GM18517 (cell line): ENCODE data around the gene NOTO.

ENCODE experiments used
- ATAC-seq: cut with Tn5 transposase; IDR thresholded peaks from one replicate; pipeline ENCODE4 v1.9.1; 2021; ENCODE audit warnings: mild to moderate bottlenecking, moderate library complexity; ENCODE audit not compliant: unreplicated experiment

Gene NOTO

DNA sequence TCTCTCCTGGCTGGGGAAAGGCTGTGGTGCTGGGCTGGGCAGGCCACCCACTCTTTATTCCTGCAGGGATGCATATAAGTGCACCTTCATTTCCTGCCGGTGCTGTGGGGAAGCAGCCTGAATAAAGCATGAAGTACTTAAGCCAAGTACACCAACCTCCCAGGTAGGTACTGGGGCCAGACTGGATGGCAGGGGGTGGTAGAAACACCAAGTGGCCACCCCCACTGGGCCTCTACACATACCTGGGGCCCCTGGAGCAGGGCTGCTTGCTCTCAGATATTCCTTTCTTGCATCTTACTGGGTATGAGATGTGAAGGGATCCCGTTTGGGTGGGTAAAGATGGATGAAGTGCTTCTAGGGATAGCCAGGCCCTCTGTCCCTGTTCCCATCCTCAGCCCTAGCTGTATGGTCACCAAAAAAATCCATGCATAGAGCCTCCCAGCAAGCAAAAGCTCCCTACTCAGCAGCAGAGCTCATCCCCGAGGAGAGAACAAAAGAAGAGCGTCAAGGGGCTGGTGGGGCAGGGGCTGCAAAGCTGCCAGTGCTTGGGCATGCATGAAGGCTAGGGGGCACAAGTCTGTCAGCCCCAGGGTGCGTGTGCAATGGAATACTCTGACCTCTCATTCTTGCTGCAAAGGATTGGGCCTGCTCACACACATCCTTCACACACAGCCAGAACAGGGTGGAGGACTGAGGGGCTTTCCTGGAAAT, 53.7 kb downstream of the NOTO start:
- no peak for ATAC-seq

DNA sequence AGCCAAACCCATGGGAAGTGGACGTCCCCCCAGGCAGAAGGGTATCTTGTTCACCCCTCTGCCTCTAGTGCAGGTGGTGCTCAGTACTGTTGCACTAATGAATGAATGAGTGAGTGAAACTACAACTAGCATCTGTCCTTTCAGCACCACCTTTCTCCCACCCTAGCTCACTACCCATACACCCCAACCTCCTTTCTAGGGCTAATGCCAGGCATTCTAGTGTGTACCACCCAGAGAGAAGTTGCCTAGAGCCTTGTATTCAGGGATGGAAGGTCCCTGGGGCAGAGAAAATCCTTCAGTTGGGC, 54.2 kb downstream of the NOTO start:
- no peak for ATAC-seq

DNA sequence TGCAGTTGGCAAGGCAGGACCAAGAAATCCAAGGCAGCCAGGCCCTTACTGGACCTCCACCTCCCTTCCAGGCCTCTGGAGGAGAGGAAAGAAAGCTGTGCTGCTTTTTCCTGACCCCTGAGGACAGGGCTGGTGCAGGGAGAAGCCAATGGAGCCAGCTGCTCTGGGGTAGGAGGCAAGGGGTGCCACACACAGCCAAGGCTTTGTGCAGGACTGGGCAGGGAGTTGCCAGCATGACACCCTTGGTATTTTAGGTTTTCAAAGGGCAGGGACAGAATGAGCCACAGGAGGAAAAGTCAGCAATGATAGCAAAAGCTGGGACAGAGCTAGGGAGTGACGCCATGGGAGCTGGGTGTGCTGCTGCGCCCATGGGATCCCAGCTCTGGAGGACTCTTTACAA, 54.6 kb downstream of the NOTO start:
- ATAC-seq = no peak

DNA sequence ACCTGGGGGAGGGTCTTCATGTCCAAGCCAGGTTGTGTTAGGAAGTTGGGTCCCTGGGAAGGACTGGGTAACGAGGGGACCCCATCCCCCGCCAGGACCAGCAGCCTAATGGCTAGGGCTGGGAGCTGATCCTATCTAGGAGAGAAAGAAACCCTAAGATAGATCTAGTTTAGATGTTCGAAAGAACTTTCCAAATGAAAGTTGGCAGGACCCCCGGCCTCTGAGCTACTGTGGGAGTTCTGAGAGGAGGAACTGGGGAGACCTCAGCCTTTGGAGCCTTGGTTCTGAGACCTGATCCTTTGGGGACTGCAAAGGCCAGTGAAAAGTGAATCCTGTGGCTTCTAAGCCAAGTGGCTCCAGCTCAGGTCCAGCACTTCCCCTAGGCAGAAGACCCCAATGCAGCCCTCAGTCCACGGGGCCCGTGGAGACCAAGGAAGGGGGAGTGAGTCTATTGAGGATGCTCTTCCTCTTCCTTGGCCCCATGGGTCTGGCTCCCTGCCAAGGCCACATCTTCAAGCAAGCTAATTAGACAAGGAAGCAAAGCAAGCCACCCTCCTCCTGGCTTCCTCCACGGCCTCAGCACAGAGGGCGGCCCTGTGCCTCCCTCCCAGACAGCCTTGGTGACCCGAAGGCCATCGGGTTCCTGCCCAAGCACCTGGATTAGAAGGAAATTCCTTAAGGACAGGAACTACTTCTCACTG, 55.2 kb downstream of the NOTO start:
- no peak for ATAC-seq

DNA sequence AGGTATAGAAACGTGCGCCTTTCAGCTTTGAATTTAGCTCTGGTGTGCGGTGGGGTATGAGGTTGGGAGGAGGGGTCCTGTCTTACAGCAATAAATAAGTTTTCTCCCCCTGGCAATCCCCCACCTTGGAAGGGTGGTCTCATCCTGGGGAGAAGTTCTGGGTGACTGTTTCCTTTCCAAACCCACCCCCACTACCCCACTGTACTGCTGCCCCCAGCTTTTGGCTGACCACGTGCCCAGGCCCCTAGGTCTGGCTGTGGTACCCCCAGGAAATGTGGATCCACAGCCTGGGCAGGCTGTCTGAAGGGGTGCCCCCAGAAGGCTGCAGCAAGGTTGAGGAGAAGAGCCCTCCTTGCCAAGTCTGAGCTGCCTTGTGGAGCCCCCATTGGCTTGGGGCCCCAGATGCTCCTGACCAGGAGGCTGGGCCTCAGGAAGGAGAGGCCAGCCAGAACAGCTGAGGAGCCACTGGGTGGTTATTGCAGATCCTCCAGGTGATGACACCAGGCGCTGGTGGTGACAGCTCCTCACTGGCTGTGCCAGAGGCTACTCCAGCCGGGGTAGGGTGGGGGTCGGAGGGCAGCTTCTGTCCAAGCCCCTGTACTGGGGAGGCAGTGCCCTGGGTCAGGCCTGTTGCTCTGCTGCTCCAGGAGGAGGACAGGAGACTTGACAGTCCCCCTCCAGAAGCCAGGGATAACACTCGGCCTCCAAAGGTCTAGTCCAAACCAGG, 56.0 kb downstream of the NOTO start:
- ATAC-seq = no peak

DNA sequence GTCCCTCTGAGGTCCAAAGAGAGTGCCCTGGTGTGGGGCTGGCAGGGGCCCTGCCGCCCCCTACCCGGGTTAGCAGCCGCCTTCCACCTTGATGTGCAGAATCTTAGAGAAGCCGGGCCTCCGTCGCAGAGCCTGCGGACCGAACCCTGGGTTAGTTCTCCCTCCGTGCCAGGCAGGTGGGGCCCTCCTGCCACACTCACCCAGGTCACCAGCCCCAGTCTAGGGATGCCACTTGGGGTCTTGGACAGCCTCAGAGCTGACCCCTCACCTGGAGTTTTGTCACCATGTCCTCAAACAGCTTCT, 56.5 kb downstream of the NOTO start:
- ATAC-seq = no peak

DNA sequence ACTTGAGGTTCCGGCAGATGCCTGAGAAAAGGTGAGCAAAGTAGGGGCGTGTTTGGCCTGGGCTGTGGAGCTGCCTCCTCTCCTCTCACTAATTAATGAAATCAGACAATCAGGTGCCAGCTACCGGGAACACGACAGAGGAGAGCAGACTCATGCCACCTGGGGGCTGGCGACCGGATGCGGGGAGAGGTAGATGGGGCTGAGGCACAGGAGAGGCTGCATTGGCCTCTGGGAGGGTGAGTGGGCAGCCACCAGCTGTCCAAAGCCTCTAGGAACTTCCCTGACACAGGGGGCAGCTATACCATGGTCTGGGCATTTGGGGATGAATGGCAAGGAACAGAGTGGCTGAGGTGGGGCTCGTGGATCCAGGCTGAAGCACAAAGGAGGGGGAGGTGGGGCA, 56.9 kb downstream of the NOTO start:
- ATAC-seq = no peak

DNA sequence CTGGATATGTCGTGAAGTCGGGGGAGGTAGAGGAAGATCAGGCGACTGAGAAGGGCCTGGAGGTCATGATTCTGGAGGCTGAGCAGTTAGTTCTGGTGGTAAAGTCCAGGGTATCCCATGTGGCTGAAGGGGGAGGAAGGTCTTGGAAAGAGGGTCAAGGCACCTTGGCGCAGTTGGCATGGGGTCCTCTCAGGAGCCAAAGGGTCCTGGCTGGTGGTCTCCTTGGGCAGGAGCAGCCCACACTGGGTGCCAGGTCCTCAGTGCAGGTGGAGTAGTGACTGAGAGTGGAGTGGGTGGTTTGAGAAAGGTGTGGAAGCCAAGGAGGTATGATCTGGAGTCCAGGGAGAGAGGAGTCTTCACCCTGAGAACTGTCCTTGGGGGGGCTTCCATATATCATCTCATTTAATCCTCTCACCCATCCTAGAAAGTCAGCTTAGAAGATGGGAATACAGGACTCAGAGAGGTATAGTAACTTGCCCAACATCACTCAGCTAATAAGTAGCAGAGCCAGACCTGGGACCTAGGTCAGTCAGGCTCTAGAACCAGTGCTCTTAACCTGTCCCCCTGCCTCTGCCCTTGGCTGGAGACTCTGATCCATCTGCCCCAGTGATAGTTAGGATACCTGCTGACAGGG, 57.4 kb downstream of the NOTO start:
- ATAC-seq = no peak

DNA sequence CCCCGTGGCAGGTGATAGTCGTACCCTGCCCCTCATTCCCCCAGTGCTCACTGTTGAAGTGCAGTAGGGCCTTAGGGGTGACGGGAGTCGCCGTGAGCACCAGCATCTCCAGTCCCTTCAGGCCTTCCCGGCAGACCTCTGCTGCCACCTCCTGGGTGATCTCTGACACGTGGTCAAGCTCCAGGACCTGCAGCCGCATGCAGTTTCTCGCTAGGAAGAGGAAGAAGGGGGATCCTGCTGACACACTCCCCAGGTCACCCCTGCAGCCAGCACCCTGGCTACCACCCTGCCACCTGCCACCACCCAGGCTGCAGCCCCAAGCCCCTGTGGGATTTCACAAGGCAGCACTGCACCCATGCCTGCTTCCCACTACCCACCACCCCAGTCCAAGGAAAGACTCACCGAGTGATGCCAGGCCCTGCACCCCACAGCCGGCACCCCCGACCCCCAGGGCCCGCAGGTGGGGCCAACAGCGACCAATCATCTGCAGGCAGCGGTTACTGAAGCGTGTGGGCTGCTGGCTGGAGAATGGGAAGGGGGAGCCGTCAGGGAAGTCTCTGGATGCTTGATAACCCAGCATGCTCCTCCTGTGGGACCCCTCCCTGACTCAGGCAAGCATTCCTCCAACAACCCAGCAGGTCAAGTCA, 58.1 kb downstream of the NOTO start:
- ATAC-seq = no peak
